ACC112 (cell line): ENCODE data around the gene LKAAEAR1.
A peak's percentile ranks its signal among the peaks of the same experiment; 100 is the strongest.

Source experiments
- H2AFZ ChIP-seq: fragments of 200-600 bp; sonication (generic); one replicate; pipeline ENCODE4 v1.6.0; 2017; ENCODE audit warnings: antibody characterized with exemption, low read length; ENCODE audit not compliant: unreplicated experiment
- H3K27ac ChIP-seq: fragments of 200-600 bp; sonication (generic); 2 replicates; pipeline ENCODE4 v1.5.1; 2014; ENCODE audit warnings: low read depth, mild to moderate bottlenecking, antibody characterized with exemption, low read length, moderate library complexity
- H3K27me3 ChIP-seq: fragments of 200-600 bp; sonication (generic); 2 replicates; pipeline ENCODE4 v1.6.1; 2014; ENCODE audit warnings: mild to moderate bottlenecking, antibody characterized with exemption, low read length, moderate library complexity, mixed read lengths; ENCODE audit not compliant: insufficient read depth
- H3K36me3 ChIP-seq: fragments of 200-600 bp; sonication (generic); 2 replicates; pipeline ENCODE4 v1.6.1; 2016; ENCODE audit warnings: mild to moderate bottlenecking, antibody characterized with exemption, low read length, moderate library complexity, mixed read lengths; ENCODE audit not compliant: insufficient read depth
- H3K4me1 ChIP-seq: fragments of 200-600 bp; sonication (generic); one replicate; pipeline ENCODE4 v1.6.1; 2016; ENCODE audit warnings: low read length, mixed read lengths; ENCODE audit not compliant: insufficient read depth, unreplicated experiment, control insufficient read depth
- H3K4me3 ChIP-seq: fragments of 200-600 bp; sonication (generic); 2 replicates; pipeline ENCODE4 v1.5.1; 2014; ENCODE audit warnings: mild to moderate bottlenecking, low read depth, low read length
- H3K79me2 ChIP-seq: fragments of 200-600 bp; sonication (generic); one replicate; pipeline ENCODE4 v1.6.0; 2016; ENCODE audit warnings: low read length; ENCODE audit not compliant: control insufficient read depth, unreplicated experiment, insufficient read depth

LKAAEAR1 gene

DNA sequence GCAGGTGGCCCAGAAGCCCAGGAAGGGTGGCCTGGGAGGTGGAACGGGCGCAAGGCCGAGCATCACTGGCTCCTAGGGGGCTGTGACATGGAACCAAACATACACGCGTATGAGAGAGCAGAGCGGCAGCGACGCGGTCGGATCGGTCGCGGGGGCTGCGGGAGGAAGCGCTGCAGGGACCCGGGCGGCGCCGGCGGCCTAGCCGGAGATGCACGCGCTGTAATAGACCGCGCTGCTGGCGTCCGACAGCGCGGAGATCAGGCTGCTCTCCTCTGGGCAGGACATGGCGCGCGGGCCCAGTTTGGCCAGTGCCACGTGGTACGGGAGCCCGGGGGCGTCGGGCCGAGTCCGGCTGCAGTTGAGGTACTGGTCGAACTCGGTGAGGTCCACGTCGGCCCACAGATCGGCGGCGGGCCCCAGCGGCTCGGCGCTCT, 36.2 kb downstream of the LKAAEAR1 start:
- peaks cover 26% of the 10 kb centered on the region for H3K27me3 ChIP-seq
- H3K4me3 ChIP-seq, result no peak overlapping the region
- no peak overlapping the region for H3K27ac ChIP-seq
- no peaks in the 10 kb centered on the region for H3K36me3 ChIP-seq
- peaks cover 16% of the 10 kb centered on the region for H3K4me1 ChIP-seq
- no peak overlapping the region for H2AFZ ChIP-seq
- H3K79me2 ChIP-seq, result no peaks in the 10 kb centered on the region

DNA sequence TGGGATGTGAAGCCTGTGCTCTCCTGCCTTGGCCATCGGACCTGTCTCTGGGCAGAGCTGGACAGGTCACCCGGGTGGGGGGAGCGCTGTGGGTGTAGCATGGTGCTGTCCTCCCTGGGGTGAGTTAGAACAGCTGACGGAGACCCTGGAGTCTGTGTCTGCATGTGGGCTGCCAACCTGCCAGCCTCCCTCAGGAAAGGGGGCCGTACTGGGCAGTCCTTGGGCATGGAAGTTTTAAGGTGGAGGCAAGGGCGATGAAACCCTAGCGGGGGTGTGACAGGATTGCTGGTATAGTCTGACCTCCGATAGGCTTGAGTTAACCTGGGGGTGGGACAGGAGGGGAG, 37.2 kb downstream of the LKAAEAR1 start:
- Histone ChIP-seq H3K4me3 (no peak overlapping the region), H3K27ac (no peak overlapping the region), H3K27me3 (peaks cover 31% of the 10 kb centered on the region), H3K79me2 (no peaks in the 10 kb centered on the region), H2AFZ (no peak overlapping the region), H3K36me3 (no peaks in the 10 kb centered on the region), H3K4me1 (peaks cover 16% of the 10 kb centered on the region)

DNA sequence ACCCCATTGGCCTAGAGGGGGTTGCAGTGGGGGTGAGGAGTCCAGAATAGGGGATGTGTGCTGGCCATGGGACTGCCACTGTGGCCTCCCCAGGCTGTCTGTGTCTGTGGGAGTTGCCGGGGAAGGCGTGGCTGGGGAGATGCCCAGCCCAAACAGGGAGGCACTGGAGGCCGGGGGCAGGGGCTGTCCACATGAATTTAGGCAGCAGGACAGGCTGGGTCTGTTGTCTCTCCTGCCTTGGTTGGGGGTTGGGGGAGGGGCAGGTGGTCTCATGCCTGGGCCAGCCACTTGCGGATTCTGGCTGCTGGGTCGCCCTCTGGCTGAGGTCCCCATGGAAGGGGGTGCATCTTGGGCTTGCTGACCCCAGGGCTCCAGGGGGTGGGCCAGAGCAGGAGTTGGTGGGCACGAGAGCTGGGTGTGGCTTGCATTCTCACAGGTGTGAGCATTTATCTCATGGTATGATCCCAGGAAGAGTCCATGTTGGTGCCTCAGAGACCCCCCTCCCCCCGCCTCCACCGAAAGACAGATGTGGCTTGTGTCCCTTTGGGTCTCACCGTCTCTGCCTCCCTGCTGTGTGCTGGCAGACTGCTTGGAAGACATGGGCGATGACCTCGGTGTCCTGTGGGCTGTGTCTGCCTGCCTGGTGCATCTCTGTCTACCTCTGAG, 38.7 kb downstream of the LKAAEAR1 start:
- H3K4me3 ChIP-seq, result no peak overlapping the region
- no peak overlapping the region for H2AFZ ChIP-seq
- no peaks in the 10 kb centered on the region for H3K36me3 ChIP-seq
- H3K4me1 ChIP-seq, result peaks cover 16% of the 10 kb centered on the region
- no peak overlapping the region for H3K27ac ChIP-seq
- no peaks in the 10 kb centered on the region for H3K79me2 ChIP-seq
- peaks cover 45% of the 10 kb centered on the region for H3K27me3 ChIP-seq

DNA sequence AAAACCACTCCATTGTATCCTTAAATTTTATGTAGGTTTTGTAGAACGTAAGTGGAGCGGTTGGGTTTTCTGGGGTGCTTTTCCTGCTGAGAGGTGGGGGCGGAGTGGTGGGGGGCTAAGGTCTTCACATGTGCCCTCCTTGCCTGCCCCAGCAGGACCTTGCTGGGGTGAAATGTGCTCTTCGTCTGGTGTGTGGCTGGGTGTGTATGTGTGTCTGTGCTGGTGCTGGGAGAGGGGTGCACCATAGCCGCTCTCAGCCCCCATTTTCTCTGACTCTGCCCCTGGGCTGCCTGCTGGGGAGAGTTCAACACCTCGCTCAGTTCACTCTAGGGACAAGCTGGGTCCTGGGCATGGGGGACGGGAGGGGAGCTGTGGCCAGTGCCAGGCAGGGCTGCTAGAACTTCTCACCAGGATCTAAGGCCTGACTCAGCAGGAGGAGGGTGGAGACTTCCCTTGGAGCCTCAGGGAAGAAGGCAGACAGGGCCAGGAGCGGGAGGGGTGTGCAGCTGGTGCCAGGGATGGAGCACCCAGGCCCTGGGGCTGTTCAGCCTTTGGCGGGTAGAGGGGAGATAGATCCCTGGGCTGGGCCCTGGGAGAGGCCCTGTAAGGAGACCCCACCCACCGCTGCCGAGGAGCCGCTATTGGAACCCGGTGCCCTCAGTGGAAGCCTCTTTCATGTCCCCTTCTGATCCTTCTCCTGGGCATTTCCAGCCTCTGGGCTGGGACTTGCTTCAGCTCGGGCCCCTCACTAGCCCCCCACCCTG, 39.5 kb downstream of the LKAAEAR1 start:
- Histone ChIP-seq H3K36me3 (no peaks in the 10 kb centered on the region), H3K4me3 (no peak overlapping the region), H2AFZ (no peak overlapping the region), H3K79me2 (no peaks in the 10 kb centered on the region), H3K27me3 (peaks cover 48% of the 10 kb centered on the region), H3K4me1 (peaks cover 12% of the 10 kb centered on the region), H3K27ac (no peak overlapping the region)

DNA sequence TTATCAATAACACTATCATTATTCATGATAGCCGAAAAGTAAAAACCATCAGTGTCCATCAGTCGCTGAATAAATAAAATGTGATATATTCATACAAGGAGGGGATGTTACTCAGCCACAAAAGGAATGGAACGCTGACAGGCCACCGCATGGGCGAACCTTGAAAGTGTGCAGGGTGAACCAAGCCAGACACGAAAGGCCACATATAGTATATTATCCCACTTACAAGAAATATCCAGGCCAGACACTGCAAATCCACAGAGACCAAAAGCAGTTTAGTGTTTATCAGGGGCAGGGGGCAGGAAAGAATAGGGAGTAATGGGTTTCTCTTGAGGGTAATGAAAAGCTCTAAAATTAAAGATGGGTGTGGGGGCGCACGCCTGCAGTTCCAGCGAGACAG, 40.4 kb downstream of the LKAAEAR1 start:
- Histone ChIP-seq H3K27me3 (peaks cover 47% of the 10 kb centered on the region), H3K79me2 (no peaks in the 10 kb centered on the region), H3K4me1 (peaks cover 16% of the 10 kb centered on the region), H3K36me3 (no peaks in the 10 kb centered on the region), H3K4me3 (no peak overlapping the region), H2AFZ (no peak overlapping the region), H3K27ac (no peak overlapping the region)

DNA sequence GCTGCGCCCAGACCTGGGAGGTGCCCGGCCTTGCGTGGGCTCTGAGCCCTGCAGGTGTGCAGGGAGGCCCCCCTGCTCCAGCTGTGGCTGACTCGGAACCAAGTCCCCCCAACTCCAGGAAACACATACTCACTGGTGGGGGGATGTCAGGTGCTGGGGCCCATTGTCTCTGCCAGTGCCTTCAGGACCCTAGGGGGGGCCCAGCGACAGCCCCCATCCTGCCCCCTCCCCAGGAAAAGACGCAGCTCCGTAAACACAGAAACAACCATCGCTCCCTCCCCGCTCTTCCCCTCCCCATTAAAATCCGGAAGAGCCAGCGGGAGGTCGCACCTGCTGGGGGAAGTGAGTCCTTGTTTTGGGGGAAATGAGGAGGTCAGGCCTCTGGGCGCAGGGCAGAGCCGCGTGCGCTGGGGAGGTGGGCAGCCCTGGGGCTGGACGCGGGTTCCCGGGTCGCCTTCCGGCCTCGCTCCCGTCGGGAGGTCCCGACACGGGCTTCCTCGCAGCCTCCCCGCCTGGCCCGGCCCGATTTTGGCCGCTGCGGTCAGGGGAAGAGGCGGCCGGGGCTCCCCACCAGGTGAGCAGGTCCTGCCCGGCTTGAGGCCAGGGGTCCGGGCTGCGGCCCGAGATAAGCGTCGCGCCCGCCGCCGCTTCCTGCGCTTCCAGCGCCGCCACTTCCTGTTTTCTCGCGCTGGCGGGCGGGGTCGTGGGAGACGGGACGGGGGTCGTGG, 42.0 kb downstream of the LKAAEAR1 start:
- Histone ChIP-seq H3K4me1 (peaks cover 16% of the 10 kb centered on the region), H2AFZ (no peak overlapping the region), H3K79me2 (no peaks in the 10 kb centered on the region), H3K27ac (no peak overlapping the region), H3K36me3 (no peaks in the 10 kb centered on the region), H3K27me3 (peaks cover 44% of the 10 kb centered on the region), H3K4me3 (peak overlapping the region; percentile 70)

DNA sequence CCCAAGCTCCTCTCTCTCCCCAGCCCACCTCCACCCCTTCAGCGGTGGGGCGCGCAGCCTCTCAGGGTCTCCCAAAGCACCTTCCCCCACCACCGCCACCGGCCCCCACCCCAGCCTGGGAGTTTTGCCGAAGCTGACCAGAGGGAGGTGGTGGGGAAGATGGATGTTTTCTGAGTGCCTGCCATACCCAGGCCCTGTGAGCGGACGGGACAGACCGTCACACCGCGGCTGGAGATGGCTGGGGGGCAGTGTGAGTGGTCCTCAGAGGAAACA, 42.5 kb downstream of the LKAAEAR1 start:
- H3K27ac ChIP-seq, result no peak overlapping the region
- peaks cover 16% of the 10 kb centered on the region for H3K4me1 ChIP-seq

DNA sequence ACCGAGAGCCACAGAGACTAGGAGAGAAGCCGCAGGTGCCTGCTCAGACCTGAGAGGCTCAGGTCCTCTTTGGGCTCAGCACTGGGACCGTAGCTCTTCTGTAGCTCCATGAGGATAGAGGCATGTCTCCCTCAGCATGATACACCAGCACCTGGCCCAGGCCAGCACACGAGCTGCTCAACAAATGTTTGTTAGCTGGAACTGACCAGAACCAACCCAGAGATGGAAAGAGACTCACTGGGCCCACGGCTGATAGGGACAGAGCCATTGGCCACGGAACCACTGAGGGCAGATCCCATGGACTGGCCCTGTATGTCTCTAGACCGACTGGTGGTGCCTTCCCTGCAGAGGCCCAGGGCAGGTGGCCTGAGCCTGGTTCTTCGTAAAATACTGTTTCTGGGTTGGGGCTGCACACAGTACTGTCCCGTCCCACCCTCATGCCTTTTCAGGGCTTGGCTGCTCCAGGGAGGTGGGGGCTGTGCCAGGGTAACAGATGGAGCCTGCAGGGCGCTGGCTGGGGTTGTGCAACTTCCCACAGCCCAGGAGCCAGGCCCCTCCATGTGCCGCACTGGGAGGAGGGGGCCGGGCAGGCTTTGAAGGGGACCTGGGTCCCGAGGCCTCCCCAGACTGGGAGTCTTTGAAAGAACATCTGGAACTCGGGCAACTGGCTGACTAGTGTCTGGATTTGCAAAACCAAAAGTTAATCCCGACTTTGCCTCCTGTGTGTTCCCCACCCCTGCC, 43.0 kb downstream of the LKAAEAR1 start:
- Histone ChIP-seq H2AFZ (no peak overlapping the region), H3K4me3 (peak overlapping the region; percentile 70; the same call in 1 of the 2 replicates), H3K27me3 (peaks cover 40% of the 10 kb centered on the region), H3K36me3 (no peaks in the 10 kb centered on the region), H3K4me1 (peaks cover 16% of the 10 kb centered on the region), H3K27ac (no peak overlapping the region), H3K79me2 (no peaks in the 10 kb centered on the region)

More for the DNA sequence above, 42.5 kb downstream of the LKAAEAR1 start:
- H3K79me2 ChIP-seq, result no peaks in the 10 kb centered on the region
- peak overlapping the region; percentile 70; the same call in 1 of the 2 replicates for H3K4me3 ChIP-seq
- no peak overlapping the region for H2AFZ ChIP-seq
- no peaks in the 10 kb centered on the region for H3K36me3 ChIP-seq
- peaks cover 43% of the 10 kb centered on the region for H3K27me3 ChIP-seq

DNA sequence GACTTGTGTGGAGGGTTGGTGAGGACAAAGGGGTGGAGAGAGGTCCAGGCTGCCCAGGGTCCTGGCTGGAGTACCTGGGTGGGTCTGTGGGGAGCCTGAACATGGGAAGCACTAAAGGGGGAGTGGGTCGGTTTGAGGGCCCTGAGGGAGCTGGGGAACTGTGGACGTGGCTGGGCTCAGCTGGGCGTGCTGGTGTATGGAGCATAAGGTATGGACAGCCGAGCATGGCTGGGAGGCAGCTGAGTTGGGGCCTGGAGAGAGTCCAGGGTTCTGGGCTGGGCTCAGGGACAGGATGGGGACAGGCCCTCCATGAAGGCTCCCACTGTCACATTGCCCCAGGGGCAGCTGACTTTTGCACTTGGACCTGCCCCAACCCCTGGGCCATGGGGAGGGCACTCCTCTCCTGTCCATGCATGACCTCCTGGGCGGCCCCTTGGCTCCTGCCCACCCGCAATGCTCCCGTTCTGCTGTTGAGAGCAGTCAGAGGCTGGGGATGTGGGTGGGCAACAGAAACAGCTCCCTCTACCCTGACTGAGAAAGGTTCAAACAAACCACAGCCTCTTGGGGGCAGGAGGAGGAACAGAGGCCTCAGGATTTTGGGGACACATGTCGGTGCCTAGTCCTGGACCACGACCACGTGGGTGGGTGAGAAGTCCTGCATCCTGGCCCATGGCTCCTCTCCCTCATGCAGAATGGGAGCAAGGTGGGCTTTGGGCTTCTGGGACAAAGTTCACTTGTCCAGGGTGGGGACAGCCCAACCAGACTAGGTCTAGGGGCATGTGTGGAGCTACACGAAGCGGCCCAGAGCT, 43.8 kb downstream of the LKAAEAR1 start:
- peaks cover 39% of the 10 kb centered on the region for H3K27me3 ChIP-seq
- H3K36me3 ChIP-seq, result no peaks in the 10 kb centered on the region
- no peak overlapping the region for H3K4me3 ChIP-seq
- no peak overlapping the region for H2AFZ ChIP-seq
- no peak overlapping the region for H3K27ac ChIP-seq
- H3K4me1 ChIP-seq, result peaks cover 16% of the 10 kb centered on the region
- H3K79me2 ChIP-seq, result no peaks in the 10 kb centered on the region
